ENCODE results near the gene SPACA4.

The SPACA4 gene

GRCh38 chr19:48651683-48652048 is 45.1 kb downstream of the SPACA4 start:
- no peak for DNase-seq

- no peak for DNase-seq
Observed at GRCh38 chr19:48654299-48655059, 47.9 kb downstream of the SPACA4 start.

DNA sequence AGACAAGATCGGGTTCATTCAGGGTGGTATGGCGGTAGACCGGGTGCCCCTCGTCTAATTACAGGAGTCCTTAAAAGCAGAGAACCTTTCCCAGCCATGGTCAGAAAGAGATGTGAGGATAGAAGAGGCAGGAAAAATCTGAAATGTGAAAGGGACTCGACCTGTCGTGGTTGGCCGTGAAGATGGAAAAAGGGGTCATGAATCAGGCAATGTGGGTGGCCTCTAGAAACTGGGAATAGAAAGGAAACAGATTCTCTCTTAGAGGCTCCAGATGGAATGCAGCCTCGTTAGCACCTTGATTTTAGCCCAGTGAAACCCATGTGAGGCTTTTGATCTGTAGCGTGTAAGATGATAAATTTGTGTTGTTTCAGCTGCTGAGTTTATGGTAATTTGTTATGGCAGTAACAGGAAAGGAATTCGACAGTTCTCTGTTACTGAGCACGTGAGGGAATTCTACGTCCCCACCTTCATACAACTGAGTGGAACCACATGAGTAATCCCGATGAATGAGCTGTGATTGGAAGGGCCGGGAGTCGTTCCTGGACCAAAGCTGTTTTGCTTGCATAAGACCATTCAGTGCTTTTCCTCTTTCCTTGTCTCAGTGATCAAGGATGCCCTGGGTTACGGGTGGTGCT is 50.4 kb downstream of the SPACA4 start:
- DNase-seq: no peak
